HG02852 (cell line): ENCODE measurements around the gene PFKFB3.
"Not testable (repeated sequence)": the region's sequence is repeated elsewhere in the genome, so short reads cannot be mapped to it uniquely, and the experiment has no call there.

Source experiments
- ATAC-seq: cut with Tn5 transposase; IDR thresholded peaks from one replicate; pipeline ENCODE4 v1.9.1; 2021; ENCODE audit warnings: mild to moderate bottlenecking, moderate library complexity; ENCODE audit not compliant: unreplicated experiment

PFKFB3 gene

GRCh38 chr10:6234371-6234770, 31.6 kb downstream of the PFKFB3 start:
- ATAC-seq: no peak

- no peak for ATAC-seq
Measured at GRCh38 chr10:6236349-6237198, 33.8 kb downstream of the PFKFB3 start.

- no peak for ATAC-seq
Measured at GRCh38 chr10:6237199-6237530, 34.4 kb downstream of the PFKFB3 start.

- ATAC-seq: not testable (repeated sequence)
Measured at GRCh38 chr10:6238587-6239212, 36.0 kb downstream of the PFKFB3 start.

- ATAC-seq: no peak
Measured at GRCh38 chr10:6239213-6239991, 36.7 kb downstream of the PFKFB3 start.

- ATAC-seq: no peak
Measured at GRCh38 chr10:6240254-6240653, 37.5 kb downstream of the PFKFB3 start.

GRCh38 chr10:6242089-6242488, 39.4 kb downstream of the PFKFB3 start:
- ATAC-seq: no peak

- no peak for ATAC-seq
Measured at GRCh38 chr10:6244510-6244909, 41.8 kb downstream of the PFKFB3 start.

GRCh38 chr10:6247041-6247712, 44.4 kb downstream of the PFKFB3 start:
- ATAC-seq: no peak

- not testable (repeated sequence) for ATAC-seq
Measured at GRCh38 chr10:6248908-6249307, 46.2 kb downstream of the PFKFB3 start.

- ATAC-seq: no peak
Measured at GRCh38 chr10:6249698-6250097, 47.0 kb downstream of the PFKFB3 start.

- no peak for ATAC-seq
Measured at GRCh38 chr10:6250745-6251144, 48.0 kb downstream of the PFKFB3 start.

- no peak for ATAC-seq
Measured at GRCh38 chr10:6254201-6254600, 51.5 kb downstream of the PFKFB3 start.

GRCh38 chr10:6255548-6256061, 52.9 kb downstream of the PFKFB3 start:
- ATAC-seq: no peak

GRCh38 chr10:6256439-6256838, 53.7 kb downstream of the PFKFB3 start:
- no peak for ATAC-seq

GRCh38 chr10:6259153-6259552, 56.4 kb downstream of the PFKFB3 start:
- ATAC-seq: no peak

GRCh38 chr10:6260843-6261242, 58.1 kb downstream of the PFKFB3 start:
- ATAC-seq: no peak

- no peak for ATAC-seq
Measured at GRCh38 chr10:6267941-6268340, 65.2 kb downstream of the PFKFB3 start.

GRCh38 chr10:6269432-6269831, 66.7 kb downstream of the PFKFB3 start:
- ATAC-seq: no peak

GRCh38 chr10:6269953-6270867, 67.5 kb downstream of the PFKFB3 start:
- peak; percentile 73 for ATAC-seq
